Ovary (tissue), 9 donors: Measurements from ENCODE around the gene TULP1. TPM values are rescaled to one million over a fixed set of nuclear protein-coding genes. Genes with fewer than 3 reads are reported as not detected.

ENCODE experiments used
- DNase-seq, 5 donors: peaks; one replicate each; pipeline ENCODE4 v3.0.0-alpha.2; 2019 to 2020
- H3K27ac ChIP-seq, 2 donors: fragments of 200-600 bp; one replicate each; pipeline versions ENCODE4 v1.5.1 to v1.8.0; 2019 to 2022
- H3K27me3 ChIP-seq: fragments of 200-600 bp; one replicate; pipeline ENCODE4 v1.8.0; 2022
- H3K36me3 ChIP-seq: fragments of 200-600 bp; sonication (generic); one replicate; pipeline ENCODE4 v1.5.1; 2019
- H3K4me1 ChIP-seq: one replicate; pipeline ENCODE4 v1.8.1; 2013; ENCODE audit warnings: mild to moderate bottlenecking, moderate library complexity; ENCODE audit not compliant: insufficient read depth
- H3K4me3 ChIP-seq: fragments of 200-600 bp; sonication (generic); one replicate; pipeline ENCODE4 v1.5.1; 2017
- H3K9me3 ChIP-seq, 2 donors: fragments of 200-600 bp in 1 of 2; sonication (generic) in 1 of 2; one replicate each; pipeline versions ENCODE4 v1.5.1 to v1.8.1; 2013 to 2019; ENCODE audit warnings: mild to moderate bottlenecking in 1 of 2, moderate library complexity in 1 of 2
- EP300 ChIP-seq: sonication (generic); formaldehyde crosslinking; IDR thresholded peaks from one replicate; pipeline ENCODE4 v1.6.1; 2017; ENCODE audit warnings: antibody characterized with exemption
- POLR2A ChIP-seq: fragments of 450-650 bp; IDR thresholded peaks from one replicate; pipeline ENCODE4 v1.6.1; 2017; ENCODE audit warnings: antibody characterized with exemption, mild to moderate bottlenecking, moderate library complexity
- WGBS, 3 donors: extraction: QIAGEN DNeasy Blood & Tissue Kit in 1 of 3; methylation state at CpG; one replicate each; pipeline versions ENCODE4 v1.1.5 to v1.1.7; 2013 to 2017; 5-methylcytosine and 5-hydroxymethylcytosine counted together
- intact Hi-C, 4 donors: fragments of 100-400 bp; cut with DNase I; formaldehyde crosslinking; loops; one replicate each; pipeline versions ENCODE4 v1.11.0 to v1.15.1; 2022 to 2023
- polyA plus RNA-seq, 2 donors: library from polyadenylated mRNA; stranded (reverse); fragments of 200-250 nt in 1 of 2; fragments of 350-450 nt in 1 of 2; fragmentation: Illumina TruSeq in 1 of 2; extraction: RNeasy Lipid Tissue Mini Kit (QIAGEN cat#74804) in 1 of 2; gene quantifications; one replicate each; pipeline ENCODE4 v1.2.3, GENCODE V29; 2013 to 2014
- total RNA-seq, 7 donors: library from RNA; depleted of rRNA in 2 of 7; stranded (reverse); fragments of >200 nt in 2 of 7; fragmentation: NEBNext Ultra II Directional in 3 of 7; extraction: Animal tissue kit (Norgen Biotek cat#: 25700) in 3 of 7; gene quantifications; one replicate each; pipeline versions ENCODE4 v1.1.0 to v1.2.4, GENCODE V29; 2016 to 2023
- TF ChIP-seq, protein P1 (sequence below), 3 donors: fragments of 450-650 bp in 2 of 3; fragments of 200-600 bp in 1 of 3; IDR thresholded peaks; one replicate each; pipeline versions ENCODE4 v1.5.1 to v1.8.0; 2016 to 2022; ENCODE audit warnings: antibody characterized with exemption in 3 of 3, mild to moderate bottlenecking in 1 of 3
- donor health status: DM: no; HTN: no; CAD: no; lungs with moderate emphysema.
- donor health status: DM: no; HTN: no; CAD: no.
- donor health status: Bipolar disorder and iron deficiency.
- donor health status: DM: yes; HTN: yes; CAD: no.
- donor health status: DM: no; HTN: no; CAD: no.
- donor health status: DM: yes; HTN: yes; CAD: no.

TULP1 gene
- total and polyA plus RNA-seq, 9 donors: 0.17 to 1.1 (median 0.45) TPM; not detected in 3

- peak; percentile 61 to 78 (median 69) for DNase-seq
- H3K36me3 ChIP-seq: no peaks in the 10 kb centered on the region
- H3K27ac ChIP-seq: peak overlapping the region; percentile 74 to 98
- H3K4me1 ChIP-seq: peaks cover 44% of the 10 kb centered on the region
- intact Hi-C loops: loop anchor here in 1 of 4 donors (10.0 kb wide), 2 partner anchors 102 to 242 kb away; partner anchors contain the start of gene ARMC12
- no peaks in the 10 kb centered on the region for H3K9me3 ChIP-seq
- H3K4me3 ChIP-seq: no peak overlapping the region
- WGBS, 3 donors: 18 to 27% (median 20%) methylated on average over 7 of the region's 7 CpGs
- H3K27me3 ChIP-seq: no peaks in the 10 kb centered on the region
- TF ChIP-seq, protein P1, sequence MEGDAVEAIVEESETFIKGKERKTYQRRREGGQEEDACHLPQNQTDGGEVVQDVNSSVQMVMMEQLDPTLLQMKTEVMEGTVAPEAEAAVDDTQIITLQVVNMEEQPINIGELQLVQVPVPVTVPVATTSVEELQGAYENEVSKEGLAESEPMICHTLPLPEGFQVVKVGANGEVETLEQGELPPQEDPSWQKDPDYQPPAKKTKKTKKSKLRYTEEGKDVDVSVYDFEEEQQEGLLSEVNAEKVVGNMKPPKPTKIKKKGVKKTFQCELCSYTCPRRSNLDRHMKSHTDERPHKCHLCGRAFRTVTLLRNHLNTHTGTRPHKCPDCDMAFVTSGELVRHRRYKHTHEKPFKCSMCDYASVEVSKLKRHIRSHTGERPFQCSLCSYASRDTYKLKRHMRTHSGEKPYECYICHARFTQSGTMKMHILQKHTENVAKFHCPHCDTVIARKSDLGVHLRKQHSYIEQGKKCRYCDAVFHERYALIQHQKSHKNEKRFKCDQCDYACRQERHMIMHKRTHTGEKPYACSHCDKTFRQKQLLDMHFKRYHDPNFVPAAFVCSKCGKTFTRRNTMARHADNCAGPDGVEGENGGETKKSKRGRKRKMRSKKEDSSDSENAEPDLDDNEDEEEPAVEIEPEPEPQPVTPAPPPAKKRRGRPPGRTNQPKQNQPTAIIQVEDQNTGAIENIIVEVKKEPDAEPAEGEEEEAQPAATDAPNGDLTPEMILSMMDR (IDR thresholded peaks at IDR 0.05): no peak
- TF ChIP-seq EP300 (no peak), POLR2A (no peak)
These were observed 20.3 kb downstream of the TULP1 start for GRCh38 chr6:35492258-35492973.

DNA sequence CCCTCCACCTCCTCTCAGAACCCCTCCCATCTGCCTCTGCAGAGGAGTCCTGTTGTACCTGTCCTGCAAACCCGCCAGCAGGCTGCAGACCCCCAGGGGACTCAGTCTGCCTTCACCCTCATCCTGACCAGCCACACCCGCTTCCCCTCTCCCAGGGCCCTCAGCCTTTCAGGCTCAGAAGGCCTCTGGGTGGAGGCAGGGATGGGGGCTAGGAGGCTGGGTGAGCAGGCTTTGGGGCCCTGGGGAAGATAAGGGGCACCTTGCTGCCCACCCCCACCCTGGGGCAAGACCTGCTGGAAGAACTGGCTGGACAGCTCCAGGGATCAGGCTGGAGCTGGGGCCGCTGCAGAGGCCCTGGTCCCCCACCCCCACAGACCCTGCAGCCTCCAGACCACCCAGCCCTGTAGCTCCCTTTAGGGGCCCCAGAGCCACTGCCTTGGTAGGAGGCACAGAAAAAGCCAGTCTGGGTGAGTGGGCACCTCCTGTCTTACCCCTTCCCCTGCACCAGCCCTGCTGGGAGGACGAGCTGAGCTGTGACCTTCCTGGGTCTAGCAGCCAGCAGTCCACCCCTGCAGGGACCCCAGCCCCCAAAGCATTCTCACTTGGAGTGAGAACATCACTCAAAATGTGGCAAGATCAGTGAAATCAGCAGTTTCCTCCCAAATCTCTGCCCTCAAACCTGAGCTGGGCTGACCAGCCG, 21.0 kb downstream of the TULP1 start:
- no peaks in the 10 kb centered on the region for H3K36me3 ChIP-seq
- WGBS, 3 donors: 32 to 48% (median 45%) methylated on average over 4 to 5 of the region's 5 CpGs
- intact Hi-C loops: loop anchor here in 1 of 4 donors (10.0 kb wide), 2 partner anchors 103 to 243 kb away; partner anchors contain the start of gene ARMC12
- TF ChIP-seq EP300: no peak
- TF ChIP-seq, protein P1 (IDR thresholded peaks at IDR 0.05): no peak
- peak in 3 of 5 donors; percentile 53 to 65 (median 60) for DNase-seq
- H3K4me1 ChIP-seq: peaks cover 44% of the 10 kb centered on the region
- H3K9me3 ChIP-seq: no peaks in the 10 kb centered on the region
- H3K27me3 ChIP-seq: no peaks in the 10 kb centered on the region
- peak overlapping the region; percentile 74 to 98 for H3K27ac ChIP-seq
- H3K4me3 ChIP-seq: peak overlapping the region; percentile 10

DNA sequence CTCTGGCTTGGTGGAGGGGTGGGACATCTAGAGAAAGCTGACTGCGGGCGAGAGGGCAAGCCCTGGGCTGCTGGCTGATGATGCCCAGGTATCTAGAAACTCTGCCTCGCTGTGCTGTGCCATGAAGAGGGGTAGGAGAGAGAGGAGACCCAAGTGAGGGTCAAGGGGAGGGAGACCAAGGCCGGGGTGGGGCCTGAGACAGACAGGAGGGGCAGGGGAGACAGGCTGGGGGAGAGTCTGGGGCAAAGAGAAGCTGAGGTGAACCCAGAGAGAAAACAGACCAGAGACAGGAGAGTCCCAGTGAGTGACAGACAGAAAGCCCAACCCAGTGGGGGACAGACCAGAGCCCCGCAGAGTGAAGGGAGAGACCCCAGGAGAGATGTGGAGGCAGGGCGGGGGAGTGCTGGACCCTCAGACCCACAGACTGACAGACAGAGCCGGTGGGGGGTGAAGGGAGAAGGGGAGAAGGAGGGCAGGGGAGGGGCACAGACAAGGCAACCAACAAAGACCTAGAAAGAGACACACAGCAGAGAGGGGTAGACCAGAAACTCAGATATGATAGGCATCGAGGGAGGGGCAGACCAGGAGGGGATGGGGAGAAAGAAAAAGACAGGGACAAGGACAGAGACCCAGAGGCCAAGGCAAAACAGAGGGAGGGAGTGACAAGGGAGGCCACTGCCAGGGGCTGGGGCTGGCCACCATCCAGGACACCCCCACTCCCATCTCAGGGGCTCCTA, 21.7 kb downstream of the TULP1 start:
- 34 to 43% (median 34%) methylated on average over 8 of the region's 8 CpGs for WGBS, 3 donors
- H3K27ac ChIP-seq: peak overlapping the region; percentile 74 to 98

More for the DNA sequence above, 21.7 kb downstream of the TULP1 start:
- no peaks in the 10 kb centered on the region for H3K27me3 ChIP-seq
- no peaks in the 10 kb centered on the region for H3K9me3 ChIP-seq
- no peaks in the 10 kb centered on the region for H3K36me3 ChIP-seq
- DNase-seq: peak in 1 of 5 donors; percentile 48
- H3K4me3 ChIP-seq: peak overlapping the region; percentile 32
- H3K4me1 ChIP-seq: peaks cover 50% of the 10 kb centered on the region
- TF ChIP-seq EP300: no peak
- TF ChIP-seq, protein P1 (IDR thresholded peaks at IDR 0.05): no peak
- no peak for TF ChIP-seq POLR2A
- intact Hi-C loops: loop anchor here in 1 of 4 donors (10.0 kb wide), 2 partner anchors 104 to 244 kb away; partner anchors contain the start of gene ARMC12
